PC-3 (cell line): ENCODE data around the gene NELFB. TPM values are rescaled to one million over a fixed set of nuclear protein-coding genes. Genes with fewer than 3 reads are reported as not detected.

ENCODE experiments used
- ATAC-seq: fragments of 200-7000 bp; cut with Tn5 transposase; 2 replicates; pipeline ENCODE4 v1.9.1; 2020; ENCODE audit warnings: mild to moderate bottlenecking, moderate library complexity
- BruUV-seq: library from RNA; stranded (reverse); fragments of 400-500 nt; replicated peaks from 2 replicates; lab custom pipeline; 2021; lab: Mats Ljungman, UMichigan
- CTCF ChIA-PET: fragments of 300-600 bp; sonication (Branson Sonifier 250); formaldehyde crosslinking; loops from one replicate; lab custom pipeline; 2022; ENCODE audit warnings: antibody characterized with exemption; lab: Charles Lee
- POLR2A ChIA-PET: fragments of 300-600 bp; sonication (Branson Sonifier 250); formaldehyde crosslinking; loops from one replicate; lab custom pipeline; 2022; ENCODE audit warnings: antibody characterized with exemption; ENCODE audit not compliant: unreplicated experiment; lab: Charles Lee
- DNase-seq: peaks from one replicate; pipeline ENCODE4 v3.0.0-alpha.2; 2015
- H2AFZ ChIP-seq: fragments of 300-600 bp; sonication (generic); 2 replicates; pipeline ENCODE4 v1.6.0; 2016; ENCODE audit warnings: antibody characterized with exemption, low read length
- H3F3A ChIP-seq: fragments of 300-600 bp; sonication (generic); one replicate; pipeline ENCODE4 v1.6.0; 2017; ENCODE audit warnings: antibody characterized with exemption, low read length, control low read depth, mild to moderate bottlenecking; ENCODE audit not compliant: unreplicated experiment
- H3K27ac ChIP-seq: fragments of 300-600 bp; sonication (generic); 2 replicates; pipeline ENCODE4 v1.5.1; 2016; ENCODE audit warnings: mild to moderate bottlenecking, low read length
- H3K27me3 ChIP-seq: fragments of 300-600 bp; sonication (generic); 2 replicates; pipeline ENCODE4 v1.6.1; 2016; ENCODE audit warnings: low read length, mixed read lengths
- H3K36me3 ChIP-seq: fragments of 300-600 bp; sonication (generic); 2 replicates; pipeline ENCODE4 v1.6.1; 2016; ENCODE audit warnings: low read depth, mixed run types, low read length, mixed read lengths
- H3K4me1 ChIP-seq: fragments of 300-600 bp; sonication (generic); 2 replicates; pipeline ENCODE4 v1.5.1; 2016; ENCODE audit warnings: low read length; ENCODE audit not compliant: insufficient read depth
- H3K4me2 ChIP-seq: fragments of 300-600 bp; sonication (generic); 2 replicates; pipeline ENCODE4 v1.6.0; 2016; ENCODE audit warnings: low read length
- H3K4me3 ChIP-seq: fragments of 300-600 bp; sonication (generic); 2 replicates; pipeline ENCODE4 v1.5.1; 2016; ENCODE audit warnings: mild to moderate bottlenecking, low read length, mixed read lengths
- H3K79me2 ChIP-seq: fragments of 300-600 bp; sonication (generic); 2 replicates; pipeline ENCODE4 v1.6.1; 2017; ENCODE audit warnings: low read length, mixed read lengths
- H3K9ac ChIP-seq: fragments of 300-600 bp; sonication (generic); 2 replicates; pipeline ENCODE4 v1.6.0; 2016; ENCODE audit warnings: mild to moderate bottlenecking, low read length
- H3K9me2 ChIP-seq: fragments of 300-600 bp; sonication (generic); replicated peaks from 2 replicates; pipeline ENCODE4 v1.6.1; 2016; ENCODE audit warnings: mixed run types, low read length, mixed read lengths
- H3K9me3 ChIP-seq: fragments of 300-600 bp; sonication (generic); 2 replicates; pipeline ENCODE4 v1.6.1; 2016; ENCODE audit warnings: low read length, mixed read lengths
- H4K20me1 ChIP-seq: fragments of 300-600 bp; sonication (generic); 2 replicates; pipeline ENCODE4 v1.6.1; 2016; ENCODE audit warnings: low read length, mixed read lengths
- EZH2 ChIP-seq: fragments of 300-600 bp; sonication (generic); IDR thresholded peaks from one replicate; pipeline ENCODE4 v1.6.1; 2017; ENCODE audit warnings: antibody characterized with exemption, mild to moderate bottlenecking, low read length; ENCODE audit not compliant: unreplicated experiment
- EZH2phosphoT487 ChIP-seq: fragments of 300-600 bp; sonication (generic); IDR thresholded peaks from 2 replicates; pipeline ENCODE4 v1.6.1; 2018; ENCODE audit warnings: mild to moderate bottlenecking, antibody characterized with exemption, low read length, borderline replicate concordance
- intact Hi-C: fragments of 100-400 bp; cut with micrococcal nuclease; formaldehyde crosslinking; loops from 2 replicates; pipeline ENCODE4 v1.9.0; 2023
- total RNA-seq: library from RNA; depleted of rRNA; stranded (reverse); fragments of >200 nt; gene quantifications from 2 replicates; pipeline ENCODE4 v1.2.3, GENCODE V29; 2014
- TF ChIP-seq, protein P1 (sequence below): fragments of 300-600 bp; sonication (generic); conservative IDR thresholded peaks from 2 replicates; pipeline ENCODE4 v1.5.1; 2017; ENCODE audit warnings: antibody characterized with exemption, low read depth, mild to moderate bottlenecking, low read length

The NELFB gene
- total RNA-seq, 1 experiment from 2014 or later, result 50.7 TPM

DNA sequence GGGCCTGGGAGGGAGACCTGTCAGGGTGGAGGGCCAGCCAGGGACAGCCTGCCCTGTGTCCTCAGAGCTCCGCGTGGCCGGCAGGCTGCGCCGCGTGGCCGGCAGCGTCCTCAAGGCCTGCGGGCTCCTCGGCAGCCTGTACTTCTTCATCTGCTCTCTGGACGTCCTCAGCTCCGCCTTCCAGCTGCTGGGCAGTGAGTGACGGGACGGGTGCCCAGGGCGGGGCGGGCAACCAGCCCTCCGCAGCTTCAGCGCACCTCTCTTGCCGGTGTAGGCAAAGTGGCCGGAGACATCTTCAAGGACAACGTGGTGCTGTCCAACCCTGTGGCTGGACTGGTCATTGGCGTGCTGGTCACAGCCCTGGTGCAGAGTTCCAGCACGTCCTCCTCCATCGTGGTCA lies 22.6 kb upstream of the NELFB start:
- H3K4me3 ChIP-seq, result no peak overlapping the region
- H3K9me3 ChIP-seq, result no peaks in the 10 kb centered on the region
- CTCF ChIA-PET, result no interaction called here
- BruUV-seq, result no TSS peak
- no peaks in the 10 kb centered on the region for H3K9me2 ChIP-seq
- H3K4me2 ChIP-seq, result no peak overlapping the region
- TF ChIP-seq EZH2phosphoT487 (no peak), EZH2 (no peak)
- TF ChIP-seq, protein P1, sequence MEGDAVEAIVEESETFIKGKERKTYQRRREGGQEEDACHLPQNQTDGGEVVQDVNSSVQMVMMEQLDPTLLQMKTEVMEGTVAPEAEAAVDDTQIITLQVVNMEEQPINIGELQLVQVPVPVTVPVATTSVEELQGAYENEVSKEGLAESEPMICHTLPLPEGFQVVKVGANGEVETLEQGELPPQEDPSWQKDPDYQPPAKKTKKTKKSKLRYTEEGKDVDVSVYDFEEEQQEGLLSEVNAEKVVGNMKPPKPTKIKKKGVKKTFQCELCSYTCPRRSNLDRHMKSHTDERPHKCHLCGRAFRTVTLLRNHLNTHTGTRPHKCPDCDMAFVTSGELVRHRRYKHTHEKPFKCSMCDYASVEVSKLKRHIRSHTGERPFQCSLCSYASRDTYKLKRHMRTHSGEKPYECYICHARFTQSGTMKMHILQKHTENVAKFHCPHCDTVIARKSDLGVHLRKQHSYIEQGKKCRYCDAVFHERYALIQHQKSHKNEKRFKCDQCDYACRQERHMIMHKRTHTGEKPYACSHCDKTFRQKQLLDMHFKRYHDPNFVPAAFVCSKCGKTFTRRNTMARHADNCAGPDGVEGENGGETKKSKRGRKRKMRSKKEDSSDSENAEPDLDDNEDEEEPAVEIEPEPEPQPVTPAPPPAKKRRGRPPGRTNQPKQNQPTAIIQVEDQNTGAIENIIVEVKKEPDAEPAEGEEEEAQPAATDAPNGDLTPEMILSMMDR, result no peak
- 0 out of 2 replicates have a peak, but pooled peaks cover under 1% of the 10 kb centered on the region for H3K79me2 ChIP-seq
- H3K27me3 ChIP-seq, result no peaks in the 10 kb centered on the region
- POLR2A ChIA-PET, result no interaction called here
- no peaks in the 10 kb centered on the region for H3K36me3 ChIP-seq
- DNase-seq (no peak), ATAC-seq (no peak)
- H2AFZ ChIP-seq, result no peak overlapping the region
- H3K9ac ChIP-seq, result no peak overlapping the region
- H3K27ac ChIP-seq, result no peak overlapping the region
- H3K4me1 ChIP-seq, result peaks cover 12% of the 10 kb centered on the region; the same call in 1 of the 2 replicates
- no peaks in the 10 kb centered on the region for H4K20me1 ChIP-seq
- H3F3A ChIP-seq, result no peaks in the 10 kb centered on the region
- intact Hi-C loops, result no loop called here

DNA sequence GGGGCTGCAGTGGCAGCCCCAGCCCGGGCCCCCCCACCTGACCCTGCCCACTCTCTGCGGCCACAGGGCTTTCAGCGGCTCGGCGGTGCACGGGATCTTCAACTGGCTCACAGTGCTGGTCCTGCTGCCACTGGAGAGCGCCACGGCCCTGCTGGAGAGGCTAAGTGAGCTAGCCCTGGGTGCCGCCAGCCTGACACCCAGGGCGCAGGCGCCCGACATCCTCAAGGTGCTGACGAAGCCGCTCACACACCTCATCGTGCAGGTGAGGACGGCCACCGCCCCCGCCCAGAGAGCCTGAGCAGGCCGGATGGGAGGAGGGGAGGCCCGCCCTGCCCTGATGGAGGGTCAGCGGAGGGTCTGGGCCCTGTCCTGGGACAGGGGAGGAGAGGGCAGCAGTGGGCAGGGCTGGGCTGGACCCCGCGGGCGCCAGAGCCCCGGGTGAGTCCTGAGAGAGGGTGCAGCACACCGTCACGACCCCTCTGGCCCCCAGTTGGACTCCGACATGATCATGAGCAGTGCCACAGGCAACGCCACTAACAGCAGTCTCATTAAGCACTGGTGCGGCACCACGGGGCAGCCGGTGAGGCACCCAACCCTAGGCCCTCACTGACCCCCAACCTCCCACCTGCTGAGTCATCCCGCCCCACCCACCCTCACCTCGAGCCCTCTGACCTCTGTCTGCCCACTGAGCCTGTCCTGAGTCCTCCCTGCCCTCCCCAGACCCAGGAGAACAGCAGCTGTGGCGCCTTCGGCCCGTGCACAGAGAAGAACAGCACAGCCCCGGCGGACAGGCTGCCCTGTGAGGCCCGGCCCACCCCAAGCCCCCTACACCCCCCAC lies 21.8 kb upstream of the NELFB start:
- Histone ChIP-seq H3K4me3 (no peak overlapping the region), H3K27ac (no peak overlapping the region), H4K20me1 (no peaks in the 10 kb centered on the region), H3K4me1 (peaks cover 16% of the 10 kb centered on the region), H3K27me3 (no peaks in the 10 kb centered on the region), H3K4me2 (no peak overlapping the region), H3K9me3 (no peaks in the 10 kb centered on the region), H3K9ac (no peak overlapping the region), H3K79me2 (peaks cover 7% of the 10 kb centered on the region; the same call in 1 of the 2 replicates), H3F3A (no peaks in the 10 kb centered on the region), H3K36me3 (no peaks in the 10 kb centered on the region), H3K9me2 (no peaks in the 10 kb centered on the region), H2AFZ (no peak overlapping the region)
- TF ChIP-seq, protein P1, result no peak
- no peak for TF ChIP-seq EZH2
- no peak for TF ChIP-seq EZH2phosphoT487
- ChIA-PET POLR2A (no interaction called here), CTCF (interaction anchor here (1.2 kb wide), 1 partner anchor 9 kb away, joined by 3 read pairs; no protein-coding TSS in a partner anchor)
- intact Hi-C loops, result no loop called here
- ATAC-seq (no peak), DNase-seq (no peak)
- BruUV-seq, result no TSS peak
